Measurements from ENCODE around the gene CDH24.

The CDH24 gene, protein sequence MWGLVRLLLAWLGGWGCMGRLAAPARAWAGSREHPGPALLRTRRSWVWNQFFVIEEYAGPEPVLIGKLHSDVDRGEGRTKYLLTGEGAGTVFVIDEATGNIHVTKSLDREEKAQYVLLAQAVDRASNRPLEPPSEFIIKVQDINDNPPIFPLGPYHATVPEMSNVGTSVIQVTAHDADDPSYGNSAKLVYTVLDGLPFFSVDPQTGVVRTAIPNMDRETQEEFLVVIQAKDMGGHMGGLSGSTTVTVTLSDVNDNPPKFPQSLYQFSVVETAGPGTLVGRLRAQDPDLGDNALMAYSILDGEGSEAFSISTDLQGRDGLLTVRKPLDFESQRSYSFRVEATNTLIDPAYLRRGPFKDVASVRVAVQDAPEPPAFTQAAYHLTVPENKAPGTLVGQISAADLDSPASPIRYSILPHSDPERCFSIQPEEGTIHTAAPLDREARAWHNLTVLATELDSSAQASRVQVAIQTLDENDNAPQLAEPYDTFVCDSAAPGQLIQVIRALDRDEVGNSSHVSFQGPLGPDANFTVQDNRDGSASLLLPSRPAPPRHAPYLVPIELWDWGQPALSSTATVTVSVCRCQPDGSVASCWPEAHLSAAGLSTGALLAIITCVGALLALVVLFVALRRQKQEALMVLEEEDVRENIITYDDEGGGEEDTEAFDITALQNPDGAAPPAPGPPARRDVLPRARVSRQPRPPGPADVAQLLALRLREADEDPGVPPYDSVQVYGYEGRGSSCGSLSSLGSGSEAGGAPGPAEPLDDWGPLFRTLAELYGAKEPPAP

DNA sequence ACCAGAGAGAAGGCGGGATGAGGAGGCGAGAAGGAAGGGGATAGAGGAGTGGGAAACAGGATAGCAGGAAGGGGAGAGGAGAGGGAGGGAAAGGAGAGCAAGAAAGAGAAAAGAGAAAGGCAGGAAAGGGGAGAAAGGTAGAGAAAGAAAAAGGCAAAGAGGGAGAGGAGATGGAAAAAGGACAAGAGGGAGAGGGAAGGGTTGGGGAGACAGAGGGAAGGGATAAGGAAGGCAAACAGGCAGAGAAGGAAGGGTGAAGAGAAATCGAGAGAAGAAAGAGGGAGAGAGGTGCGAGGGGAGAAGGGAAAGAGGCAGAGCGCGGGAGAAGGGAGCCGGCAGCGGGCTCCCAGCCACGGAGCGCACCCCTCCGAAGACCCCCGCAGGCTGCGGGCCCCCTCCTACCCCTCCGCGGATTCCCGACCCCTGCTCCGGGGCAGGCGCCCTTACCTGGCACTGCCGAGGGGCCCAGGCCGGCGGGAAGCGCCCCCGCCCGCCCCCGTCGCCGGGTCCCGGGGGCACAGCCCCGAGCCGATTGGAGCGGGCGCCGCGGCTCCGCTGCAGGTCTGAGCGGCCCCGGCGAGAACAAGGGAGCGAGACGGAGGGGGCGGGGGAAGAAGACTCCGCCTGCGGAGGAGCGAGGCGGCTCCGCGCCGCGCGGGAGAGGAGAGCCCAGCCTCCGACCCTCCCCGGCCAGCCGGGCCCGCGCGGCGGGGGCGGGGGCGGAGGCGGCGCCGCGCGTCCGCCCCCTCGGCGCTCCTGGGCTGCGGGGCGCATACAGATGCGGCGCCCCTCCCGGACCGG, at the start of gene CDH24:
CDH24 (minus strand) TSS at position 565 of the 801 bp plus-strand sequence. CDS start 1,787 bp downstream, outside the sequence.
- peak; percentile 30 for DNase-seq (ENCODE audit: low read depth)

DNA sequence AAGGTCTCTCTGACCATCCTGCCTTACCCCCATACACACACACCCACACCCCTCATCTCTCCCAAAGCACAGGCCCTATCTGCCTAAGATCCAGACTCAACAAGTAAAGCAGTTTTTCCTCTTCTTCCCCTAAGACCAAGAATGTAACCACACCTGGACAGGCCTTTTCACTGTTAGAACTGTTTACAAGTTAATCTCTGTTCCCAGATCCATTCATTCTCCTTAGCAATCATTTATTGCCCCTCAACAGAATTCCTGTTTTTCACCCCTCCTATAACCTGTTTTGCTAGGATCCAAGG, 49.4 kb upstream of the CDH24 start:
- no peak for DNase-seq (ENCODE audit: low read depth)

DNA sequence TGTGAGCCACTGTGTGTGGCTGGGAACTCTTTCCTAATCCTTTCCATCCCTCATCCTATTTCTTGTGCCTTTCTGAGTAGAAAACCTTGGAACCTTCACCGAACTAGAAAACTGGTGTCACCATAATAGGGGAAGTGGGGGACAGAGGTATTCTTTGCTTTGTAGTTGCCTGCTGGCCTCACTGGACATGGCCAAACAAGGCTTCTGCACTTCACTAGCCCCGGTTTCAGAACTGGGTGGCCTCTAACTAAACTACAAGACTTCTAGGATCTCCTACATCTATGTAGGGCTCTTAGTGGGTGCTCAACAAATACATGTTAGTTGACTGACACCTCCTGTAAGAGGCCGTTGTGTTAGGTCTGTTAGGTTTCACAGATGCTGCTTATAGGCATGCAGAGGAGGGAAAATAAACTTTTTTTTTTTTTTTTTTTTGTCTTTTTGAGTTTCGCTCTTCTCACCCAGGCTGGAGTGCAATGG, 48.1 kb upstream of the CDH24 start:
- no peak for DNase-seq (ENCODE audit: low read depth)

DNA sequence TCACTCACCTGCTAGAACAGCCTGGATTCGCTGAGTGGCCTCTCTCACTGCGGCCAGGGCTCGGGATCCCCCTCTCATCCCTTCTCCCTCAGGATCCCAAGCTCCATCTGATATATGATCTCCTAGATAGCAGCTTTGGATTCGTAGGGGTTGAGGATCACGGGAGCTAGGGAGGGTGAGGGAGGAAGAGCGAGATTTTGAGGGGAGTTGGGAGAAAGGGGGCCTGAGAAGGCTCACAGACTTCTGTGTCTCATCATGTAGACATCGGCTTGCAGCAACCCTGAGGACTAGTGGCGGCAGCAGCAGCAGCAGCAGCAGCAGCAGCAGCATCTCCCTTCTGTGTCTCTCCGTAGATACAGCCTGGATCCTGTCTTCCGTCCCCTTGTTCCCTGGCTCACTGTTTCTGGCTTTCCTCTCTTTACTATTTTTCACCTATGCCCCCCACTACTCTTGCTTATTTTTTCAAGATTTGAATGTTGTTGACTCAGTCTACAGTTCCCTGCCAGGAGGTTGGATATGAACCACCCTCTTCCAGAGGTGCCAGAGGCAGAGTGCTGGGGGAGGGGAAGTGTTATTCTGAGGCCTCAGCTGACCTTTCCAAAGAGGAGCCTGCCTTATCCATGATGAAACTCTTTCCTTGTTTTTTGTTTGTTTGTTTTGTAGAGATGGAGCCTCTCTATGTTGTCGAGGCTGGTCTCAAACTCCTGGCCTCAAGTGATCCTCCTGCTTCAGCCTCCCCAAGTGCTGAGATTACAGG, 47.4 kb upstream of the CDH24 start, which contains the start of gene CIROP:
CIROP (minus strand) TSS at position 399 of the 757 bp plus-strand sequence; CDS start at position 330, 69 bp downstream.
- no peak for DNase-seq (ENCODE audit: low read depth)

DNA sequence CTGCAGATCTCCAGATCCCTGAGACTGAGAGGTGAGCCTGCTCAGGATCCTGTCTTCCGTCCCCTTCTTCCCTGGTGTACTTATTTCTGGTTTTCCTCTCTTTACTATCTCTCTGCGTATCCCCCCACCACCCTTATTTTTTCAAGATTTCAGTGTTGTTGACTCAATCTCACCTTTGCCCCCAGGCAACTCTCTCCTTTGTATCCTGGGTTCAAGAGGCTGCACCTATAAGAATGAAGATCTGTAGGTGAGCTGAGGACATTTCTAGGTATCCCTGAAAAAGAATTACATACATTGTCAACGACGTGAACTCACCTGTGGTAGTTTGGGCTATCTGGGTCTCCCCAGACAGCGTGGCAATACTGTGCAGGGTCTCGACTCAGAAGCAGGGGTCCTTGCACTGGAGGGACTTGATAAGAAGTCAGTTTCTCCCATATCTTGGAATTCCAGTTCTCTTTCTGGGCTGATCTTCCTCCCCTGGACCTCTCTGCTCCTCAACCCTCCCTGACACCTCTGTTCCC, 46.8 kb upstream of the CDH24 start:
- no peak for DNase-seq (ENCODE audit: low read depth)

DNA sequence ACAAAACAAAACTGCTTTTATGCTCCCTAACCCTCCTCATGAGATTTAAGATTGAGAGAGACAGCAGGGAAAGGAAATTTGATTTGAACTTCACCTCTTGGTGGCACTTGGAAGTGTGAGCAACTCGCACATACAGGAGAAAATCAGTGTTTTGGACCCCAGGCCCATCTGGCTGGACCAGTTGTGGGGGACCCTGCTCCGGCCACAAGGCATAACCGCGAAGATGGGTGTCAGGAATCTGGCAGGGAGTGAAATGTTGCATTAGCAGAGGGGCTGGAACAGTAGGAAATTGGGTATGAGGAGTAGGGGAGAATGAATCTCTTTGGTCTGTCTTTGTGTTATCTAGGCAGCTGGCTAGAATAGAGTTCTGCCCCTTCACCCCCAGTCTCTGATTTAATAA, 46.3 kb upstream of the CDH24 start:
- DNase-seq (ENCODE audit: low read depth), result no peak

DNA sequence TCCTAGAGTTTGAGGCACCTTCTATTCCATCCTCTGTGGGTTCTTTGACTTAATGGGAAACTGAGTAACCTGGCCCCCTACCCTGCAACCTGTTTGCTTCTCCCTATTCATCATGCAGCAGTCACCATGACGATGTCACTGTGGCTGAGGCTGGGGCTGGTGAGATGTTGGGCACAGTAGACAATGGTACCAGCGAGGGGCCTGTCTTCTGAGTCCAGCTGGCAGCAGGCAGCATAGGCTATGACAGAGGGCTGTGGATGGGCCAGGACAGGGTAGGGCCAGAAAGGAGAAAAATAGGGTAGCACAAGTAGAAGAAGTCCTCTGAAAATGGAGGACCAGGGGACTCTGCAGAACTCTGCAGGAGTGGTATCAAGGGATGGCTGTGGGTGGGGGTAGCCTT, 45.5 kb upstream of the CDH24 start:
- no peak for DNase-seq (ENCODE audit: low read depth)

DNA sequence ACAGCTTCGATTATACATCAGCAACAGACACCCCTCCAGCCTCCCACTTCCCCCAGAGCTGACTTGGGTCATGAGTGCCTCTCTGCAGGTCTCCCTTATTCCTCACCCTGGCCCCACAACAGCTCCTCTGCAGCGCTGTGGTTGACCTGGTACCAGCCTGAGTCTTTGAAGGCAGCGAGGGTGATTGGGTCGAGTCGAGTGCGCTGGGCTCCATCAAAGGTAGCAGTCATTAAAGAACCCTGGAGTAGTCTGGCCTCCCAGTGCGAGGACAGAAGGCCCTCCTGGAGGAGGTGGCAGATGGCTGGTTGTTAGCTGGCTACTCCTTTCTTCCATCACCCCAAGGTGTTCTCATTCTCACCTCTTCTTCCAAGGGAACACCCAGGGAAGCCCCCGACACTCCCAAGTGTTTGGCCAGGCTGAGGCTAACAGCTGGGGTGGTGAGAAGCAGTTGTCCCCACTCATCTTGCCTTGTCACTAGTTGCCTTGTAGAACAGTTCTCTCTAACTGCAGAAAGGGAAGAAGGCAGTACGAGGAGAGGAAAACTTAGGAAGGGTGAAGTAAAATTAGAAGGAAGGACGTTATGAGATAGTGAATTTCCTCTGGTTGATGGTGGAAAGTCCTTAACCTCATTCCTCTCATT, 44.8 kb upstream of the CDH24 start:
- DNase-seq (ENCODE audit: low read depth), result no peak

DNA sequence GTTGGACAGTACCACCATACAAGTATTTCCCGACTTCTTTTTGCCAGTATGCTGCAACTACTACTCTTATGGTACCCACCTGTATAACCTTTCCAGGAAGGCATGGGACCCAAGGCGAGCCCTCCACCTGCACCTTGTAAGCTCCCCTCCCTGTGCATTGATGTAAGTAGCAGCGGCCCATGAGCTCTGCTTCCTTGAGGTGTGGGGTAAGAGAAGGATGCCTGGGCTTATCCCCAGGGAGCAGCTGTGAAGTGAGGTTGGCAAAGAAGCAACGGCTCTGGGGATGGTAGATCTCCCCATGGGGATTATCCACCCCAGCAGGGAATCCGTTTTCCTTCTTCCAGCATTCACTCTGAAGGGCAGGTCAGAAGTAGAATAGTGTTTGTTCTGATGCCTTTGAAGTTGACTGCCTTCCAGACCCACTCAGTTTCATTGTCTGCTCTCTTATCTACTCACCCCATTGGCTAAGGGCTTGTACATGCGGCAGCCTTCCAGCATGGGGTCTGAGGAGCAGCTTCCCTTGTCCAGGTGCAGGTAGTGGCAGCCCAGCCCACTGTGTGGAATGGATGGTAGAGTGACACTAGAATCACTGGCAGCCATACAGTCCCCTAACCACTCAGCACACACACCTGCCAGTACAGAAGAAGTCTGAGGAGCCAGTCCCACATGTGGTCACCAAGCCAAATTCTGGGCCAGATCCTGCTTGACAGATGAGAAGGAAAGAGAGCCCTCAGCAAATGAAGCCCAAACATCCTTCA, 44.1 kb upstream of the CDH24 start:
- DNase-seq (ENCODE audit: low read depth), result no peak

DNA sequence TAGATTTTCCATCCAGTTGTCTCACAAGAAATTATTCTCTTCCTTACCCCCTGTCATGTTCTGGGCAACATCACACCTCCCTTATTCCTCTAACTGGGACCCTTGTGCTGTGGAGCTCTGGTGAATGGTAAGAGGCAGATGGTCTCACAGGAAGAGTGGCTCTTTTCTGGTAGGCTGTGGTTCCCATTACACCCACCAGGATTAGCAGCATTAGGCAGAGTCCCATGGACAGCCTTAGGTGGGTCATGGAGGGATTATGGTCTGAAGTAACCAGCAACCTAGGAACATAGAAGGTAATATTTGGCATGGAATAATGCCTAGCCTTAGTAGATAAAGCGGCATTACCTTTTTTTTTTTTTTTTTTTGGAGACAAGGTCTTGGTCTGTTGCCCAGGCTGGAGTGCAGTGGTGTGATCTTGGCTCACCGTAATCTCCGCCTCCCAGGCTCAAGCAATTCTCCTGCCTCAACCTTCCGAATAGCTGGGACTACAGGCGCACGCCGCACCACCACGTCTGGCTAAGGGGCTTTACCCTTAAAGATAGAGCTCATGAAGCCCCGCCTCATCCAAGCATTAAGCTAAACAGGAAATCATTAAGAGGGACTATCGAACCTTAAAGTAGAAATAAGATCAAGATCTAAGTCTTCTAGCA, 42.0 kb upstream of the CDH24 start:
- no peak for DNase-seq (ENCODE audit: low read depth)

DNA sequence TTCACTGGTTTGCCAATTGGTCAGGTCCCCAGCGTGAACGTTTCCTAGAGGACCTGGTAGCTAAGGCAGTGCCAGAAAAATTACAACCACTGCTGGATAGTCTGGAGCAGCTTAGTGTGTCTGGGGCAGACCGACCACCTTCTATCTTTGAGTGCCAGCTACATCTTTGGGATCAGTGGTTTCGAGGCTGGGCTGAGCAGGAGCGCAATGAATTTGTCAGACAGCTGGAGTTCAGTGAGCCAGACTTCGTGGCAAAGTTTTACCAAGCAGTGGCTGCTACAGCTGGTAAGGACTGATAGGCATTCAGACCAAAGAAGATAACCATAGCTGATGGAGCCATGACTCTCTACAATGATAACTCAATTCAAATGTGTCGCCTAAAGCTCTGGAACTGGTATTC, 40.5 kb upstream of the CDH24 start:
- no peak for DNase-seq (ENCODE audit: low read depth)

DNA sequence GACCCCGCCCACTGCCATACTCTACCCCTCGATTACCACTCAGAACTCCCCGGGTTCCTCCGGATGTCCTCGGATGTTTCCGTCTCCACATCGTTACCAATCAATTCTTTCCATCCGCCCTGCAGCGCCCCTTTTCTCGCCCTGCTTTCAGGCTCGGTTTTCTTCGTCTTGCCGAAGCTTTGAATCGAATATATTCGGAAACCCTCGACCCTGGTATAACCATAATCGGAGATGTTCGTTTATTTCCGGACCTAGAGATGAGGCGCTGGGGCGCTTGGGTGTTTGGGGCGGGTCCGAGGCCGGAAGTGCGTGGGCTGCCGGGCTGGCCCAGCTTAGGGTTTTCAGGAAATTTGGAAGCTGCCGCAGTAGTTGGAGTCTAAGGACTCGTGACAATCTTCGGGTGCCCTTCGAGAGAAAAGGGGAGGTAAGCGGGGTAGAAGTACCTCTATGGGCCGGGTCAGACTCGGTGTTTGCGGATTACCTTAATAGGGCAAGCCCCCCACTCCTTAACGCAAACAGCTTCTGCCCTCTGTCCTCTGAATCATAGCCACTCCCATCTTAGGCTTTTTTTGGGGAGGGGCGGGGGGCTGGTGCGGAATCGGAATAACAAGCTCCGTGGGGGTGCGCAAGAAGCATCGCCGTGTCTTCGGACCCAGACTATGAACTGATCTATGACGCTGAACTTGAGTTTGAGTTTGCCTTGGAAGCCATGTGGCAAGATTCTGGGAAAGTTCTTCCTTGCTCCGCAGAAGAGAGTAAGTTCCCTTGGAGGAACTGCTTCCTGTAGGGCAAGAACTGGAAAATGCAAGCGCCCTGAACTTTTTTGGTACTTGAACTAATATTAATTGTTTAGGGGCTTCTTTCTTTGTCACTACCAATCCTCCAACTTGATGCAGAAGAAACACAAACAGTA, 38.1 kb upstream of the CDH24 start, which contains the start of gene C14orf119:
C14orf119 (plus strand) TSS at position 310 of the 913 bp plus-strand sequence. CDS start 2,154 bp downstream, outside the sequence.
- no peak for DNase-seq (ENCODE audit: low read depth)

DNA sequence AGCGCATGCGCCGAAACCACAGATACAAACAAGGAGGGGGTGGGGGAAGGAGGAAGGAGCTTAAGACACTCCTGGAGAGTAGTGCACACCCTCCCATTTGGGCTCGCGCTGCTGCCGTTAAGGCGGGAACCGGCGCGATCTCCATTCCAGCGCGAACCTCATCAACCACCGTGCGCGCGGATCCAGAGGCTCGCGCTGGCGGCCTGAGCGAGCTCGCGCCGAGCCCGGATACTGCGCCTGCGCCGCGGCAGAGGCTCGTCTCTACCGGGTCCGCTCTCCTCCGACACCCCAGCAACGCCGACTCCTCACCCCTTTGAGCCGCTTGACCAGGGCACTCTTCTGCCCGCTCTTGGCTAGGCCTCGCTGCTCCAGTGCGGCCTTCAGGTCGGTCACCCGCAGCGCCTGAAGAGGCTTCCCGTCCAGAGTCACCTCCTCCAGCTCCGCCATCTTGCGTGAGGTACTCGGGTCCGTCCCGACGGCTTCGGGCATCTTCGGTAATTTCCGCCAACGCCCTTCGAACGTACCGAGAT, 37.4 kb upstream of the CDH24 start, which contains the start of gene ACIN1:
ACIN1 (minus strand) TSS at position 471 of the 530 bp plus-strand sequence; CDS start at position 447, 24 bp downstream.
- DNase-seq (ENCODE audit: low read depth), result peak; percentile 93

DNA sequence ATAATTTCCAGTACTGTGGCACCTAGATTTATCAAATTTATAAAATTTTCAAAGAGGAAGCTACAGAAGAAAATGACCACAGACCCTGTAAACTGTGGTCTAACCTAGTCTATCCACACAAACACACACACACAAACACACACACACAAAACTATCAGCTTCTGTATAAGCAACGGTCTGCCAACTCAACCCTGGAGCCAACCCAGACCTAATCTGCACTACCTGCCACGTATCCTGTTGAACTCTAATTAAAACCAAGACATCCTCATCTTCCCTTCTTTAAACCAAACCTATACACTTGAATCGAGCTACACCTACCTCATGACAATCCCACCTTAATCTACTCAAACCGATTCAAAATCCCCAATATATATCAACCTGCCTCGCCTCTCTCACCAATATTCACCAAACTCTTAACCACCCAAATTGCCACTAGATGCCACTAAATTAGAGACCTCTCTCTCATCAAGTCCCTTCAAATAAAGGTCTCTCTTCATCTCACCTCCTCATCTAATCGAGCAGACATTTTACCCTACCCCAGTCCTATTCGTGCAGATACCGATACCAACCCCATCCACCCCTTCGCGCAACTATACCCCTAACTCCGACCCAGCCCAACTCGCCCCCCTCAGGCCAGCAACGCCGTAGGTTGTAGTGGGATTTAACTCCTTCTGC, 36.8 kb upstream of the CDH24 start:
- no peak for DNase-seq (ENCODE audit: low read depth)

DNA sequence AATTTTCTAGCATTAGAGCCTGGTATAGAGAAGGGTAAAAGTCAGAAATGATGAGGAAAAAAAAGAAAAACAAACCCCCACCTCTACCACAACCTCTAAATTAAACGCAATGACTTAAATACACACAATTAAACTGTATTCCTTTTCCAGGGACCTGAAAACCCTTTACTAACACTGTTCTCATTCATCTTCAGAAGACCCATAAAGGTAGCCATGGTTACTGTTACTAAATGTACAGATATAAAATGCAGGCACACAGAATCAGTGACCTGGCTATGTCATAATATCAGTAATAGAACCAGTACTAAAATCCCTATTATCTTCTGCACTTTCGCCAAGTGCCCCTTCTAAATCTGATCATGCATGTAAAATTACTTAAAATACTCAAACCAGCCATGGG, 36.2 kb upstream of the CDH24 start:
- DNase-seq (ENCODE audit: low read depth), result no peak

DNA sequence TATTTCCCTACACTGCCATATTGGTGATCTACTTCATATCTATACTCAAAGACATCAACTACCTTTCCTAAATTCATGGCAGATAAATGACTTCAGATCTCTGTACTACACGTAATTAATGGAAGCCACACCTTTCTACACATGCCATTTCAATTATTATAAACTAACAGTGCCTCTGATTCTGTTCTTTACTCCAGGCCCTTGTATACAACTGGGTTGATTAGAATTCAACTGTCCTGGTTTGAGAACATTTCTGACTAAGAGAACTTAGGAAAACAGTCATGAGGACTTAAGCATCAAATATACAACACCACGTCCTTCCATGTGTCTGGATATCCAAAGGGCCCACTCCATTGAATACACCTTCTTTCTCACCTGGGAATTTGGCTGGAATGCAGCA, 35.8 kb upstream of the CDH24 start:
- no peak for DNase-seq (ENCODE audit: low read depth)
